ENCODE measurements around the gene KCNK6. TPM values are rescaled to one million over a fixed set of nuclear protein-coding genes. Genes with fewer than 3 reads are reported as not detected.

KCNK6 gene
- total and polyA plus RNA-seq, 2 donors (not counting 1 experiment from before 2014, with no cell fraction given): 3.4 to 3.7 TPM

DNA sequence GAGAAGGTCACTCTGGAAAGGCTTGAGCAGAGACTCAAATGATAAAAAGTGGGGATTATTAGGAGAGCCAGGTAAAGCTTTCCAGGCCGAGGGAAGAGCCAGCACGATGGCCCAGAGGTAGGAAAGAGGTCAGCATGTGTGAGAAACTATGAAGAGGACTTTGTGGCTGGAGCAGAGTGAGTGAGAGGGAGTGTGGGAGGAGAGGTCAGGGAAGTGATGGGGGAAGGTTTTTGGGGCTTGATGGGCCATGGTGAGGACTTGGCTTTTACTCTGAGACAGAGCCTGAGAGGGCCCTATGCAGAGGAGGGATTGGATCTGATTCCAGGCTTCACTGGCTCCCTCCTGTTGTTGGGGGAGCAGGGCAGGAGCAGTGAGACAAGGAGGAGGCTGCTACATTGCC lies 21.3 kb downstream of the KCNK6 start:
- Histone ChIP-seq H3K27ac (ENCODE audit: low read length in 2 of 2) (no peak overlapping the region), H3K79me2 (ENCODE audit: control insufficient read depth, insufficient read depth, low read length) (peaks cover 8% of the 10 kb centered on the region), H3K4me3 (ENCODE audit: control extremely low read depth in 1 of 5, extremely low read depth in 1 of 5, insufficient read depth in 1 of 5, low read depth in 2 of 5, low read length in 4 of 5) (no peak overlapping the region), H3K9me3 (ENCODE audit: control extremely low read depth in 1 of 3, control insufficient read depth in 2 of 3, insufficient read depth in 1 of 3, low read length in 2 of 3) (no peaks in the 10 kb centered on the region), H3K4me2 (replicated peaks; ENCODE audit: low read depth, low read length, poor library complexity, severe bottlenecking) (no peak overlapping the region), H3K4me1 (ENCODE audit: control insufficient read depth in 2 of 2, insufficient read depth in 2 of 2, low read length in 2 of 2) (peaks cover 5 to 7% of the 10 kb centered on the region in 2 donors), H3K9ac (ENCODE audit: low read length) (no peak overlapping the region), H3K27me3 (replicated peaks in 1 of 4; ENCODE audit: control extremely low read depth in 1 of 4, control insufficient read depth in 3 of 4, insufficient read depth in 4 of 4, low read length in 3 of 4) (no peaks in the 10 kb centered on the region), H4K20me1 (ENCODE audit: control insufficient read depth, insufficient read depth, low read length, poor library complexity, severe bottlenecking) (no peaks in the 10 kb centered on the region), H2AFZ (ENCODE audit: insufficient read depth, low read depth, low read length, poor library complexity, severe bottlenecking) (no peak overlapping the region), H3K36me3 (replicated peaks in 1 of 2; ENCODE audit: control extremely low read depth in 1 of 2, control insufficient read depth in 1 of 2, extremely low read depth in 1 of 2, insufficient read depth in 2 of 2, low read length in 1 of 2) (no peaks in the 10 kb centered on the region)
- WGBS (ENCODE audit: insufficient coverage): 100% methylated on average over 2 of the region's 2 CpGs
- no peak overlapping the region for H3K27ac Mint-ChIP-seq
- H3K4me1 Mint-ChIP-seq: peaks cover 13% of the 10 kb centered on the region
- no peak for ATAC-seq (ENCODE audit: low read depth)
- DNase-seq: no peak
- no peak overlapping the region for H3K4me3 Mint-ChIP-seq
- POLR2A ChIA-PET: no interaction called here
- CTCF ChIA-PET: no interaction called here
- no peaks in the 10 kb centered on the region for H3K27me3 Mint-ChIP-seq
- intact Hi-C loops (cut with micrococcal nuclease): no loop called here
- TF ChIP-seq EZH2 (IDR thresholded peaks at IDR 0.05; ENCODE audit: borderline replicate concordance, insufficient read depth, low read depth, low read length, poor library complexity, severe bottlenecking): no peak
- TF ChIP-seq, protein P1, sequence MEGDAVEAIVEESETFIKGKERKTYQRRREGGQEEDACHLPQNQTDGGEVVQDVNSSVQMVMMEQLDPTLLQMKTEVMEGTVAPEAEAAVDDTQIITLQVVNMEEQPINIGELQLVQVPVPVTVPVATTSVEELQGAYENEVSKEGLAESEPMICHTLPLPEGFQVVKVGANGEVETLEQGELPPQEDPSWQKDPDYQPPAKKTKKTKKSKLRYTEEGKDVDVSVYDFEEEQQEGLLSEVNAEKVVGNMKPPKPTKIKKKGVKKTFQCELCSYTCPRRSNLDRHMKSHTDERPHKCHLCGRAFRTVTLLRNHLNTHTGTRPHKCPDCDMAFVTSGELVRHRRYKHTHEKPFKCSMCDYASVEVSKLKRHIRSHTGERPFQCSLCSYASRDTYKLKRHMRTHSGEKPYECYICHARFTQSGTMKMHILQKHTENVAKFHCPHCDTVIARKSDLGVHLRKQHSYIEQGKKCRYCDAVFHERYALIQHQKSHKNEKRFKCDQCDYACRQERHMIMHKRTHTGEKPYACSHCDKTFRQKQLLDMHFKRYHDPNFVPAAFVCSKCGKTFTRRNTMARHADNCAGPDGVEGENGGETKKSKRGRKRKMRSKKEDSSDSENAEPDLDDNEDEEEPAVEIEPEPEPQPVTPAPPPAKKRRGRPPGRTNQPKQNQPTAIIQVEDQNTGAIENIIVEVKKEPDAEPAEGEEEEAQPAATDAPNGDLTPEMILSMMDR (IDR thresholded peaks at IDR 0.05): no peak
- H3K9me3 Mint-ChIP-seq (ENCODE audit: insufficient read depth): no peaks in the 10 kb centered on the region

DNA sequence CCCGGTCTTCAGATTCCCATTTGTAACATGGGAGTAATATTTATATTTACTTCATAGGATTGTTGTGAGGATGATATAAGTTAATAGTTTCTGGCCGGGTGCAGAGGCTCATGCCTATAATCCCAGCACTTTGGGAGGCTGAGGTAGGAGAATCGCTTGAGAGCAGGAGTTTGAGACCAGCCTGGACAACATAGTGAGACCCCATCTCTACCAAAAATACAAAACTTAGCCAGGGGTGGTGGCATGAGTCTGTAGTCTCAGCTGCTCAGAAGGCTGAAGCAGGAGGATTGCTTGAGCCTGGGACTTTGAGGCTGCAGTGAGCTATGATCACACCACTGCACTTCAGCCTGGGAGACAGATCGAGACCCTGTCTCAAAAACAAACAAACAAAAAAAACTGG lies 27.2 kb downstream of the KCNK6 start:
- Histone ChIP-seq H3K4me1 (ENCODE audit: control insufficient read depth in 2 of 2, insufficient read depth in 2 of 2, low read length in 2 of 2) (no peaks in the 10 kb centered on the region), H3K36me3 (replicated peaks in 1 of 2; ENCODE audit: control extremely low read depth in 1 of 2, control insufficient read depth in 1 of 2, extremely low read depth in 1 of 2, insufficient read depth in 2 of 2, low read length in 1 of 2) (no peaks in the 10 kb centered on the region), H3K9ac (ENCODE audit: low read length) (no peak overlapping the region), H3K4me2 (replicated peaks; ENCODE audit: low read depth, low read length, poor library complexity, severe bottlenecking) (no peak overlapping the region), H4K20me1 (ENCODE audit: control insufficient read depth, insufficient read depth, low read length, poor library complexity, severe bottlenecking) (no peaks in the 10 kb centered on the region), H3K4me3 (ENCODE audit: control extremely low read depth in 1 of 5, extremely low read depth in 1 of 5, insufficient read depth in 1 of 5, low read depth in 2 of 5, low read length in 4 of 5) (no peak overlapping the region), H2AFZ (ENCODE audit: insufficient read depth, low read depth, low read length, poor library complexity, severe bottlenecking) (no peak overlapping the region), H3K27ac (ENCODE audit: low read length in 2 of 2) (no peak overlapping the region), H3K27me3 (replicated peaks in 1 of 4; ENCODE audit: control extremely low read depth in 1 of 4, control insufficient read depth in 3 of 4, insufficient read depth in 4 of 4, low read length in 3 of 4) (no peaks in the 10 kb centered on the region), H3K79me2 (ENCODE audit: control insufficient read depth, insufficient read depth, low read length) (peaks cover 2% of the 10 kb centered on the region), H3K9me3 (ENCODE audit: control extremely low read depth in 1 of 3, control insufficient read depth in 2 of 3, insufficient read depth in 1 of 3, low read length in 2 of 3) (no peaks in the 10 kb centered on the region)
- intact Hi-C loops (cut with micrococcal nuclease): no loop called here
- ATAC-seq (ENCODE audit: low read depth) (no peak), DNase-seq (no peak)
- POLR2A ChIA-PET: no interaction called here
- no peak overlapping the region for H3K4me3 Mint-ChIP-seq
- H3K27me3 Mint-ChIP-seq: no peaks in the 10 kb centered on the region
- whole genome bisulfite sequencing (ENCODE audit: insufficient coverage): 86% methylated on average over 1 of the region's 4 CpGs
- no peaks in the 10 kb centered on the region for H3K4me1 Mint-ChIP-seq
- TF ChIP-seq, protein P1 (IDR thresholded peaks at IDR 0.05): no peak
- TF ChIP-seq EZH2 (IDR thresholded peaks at IDR 0.05; ENCODE audit: borderline replicate concordance, insufficient read depth, low read depth, low read length, poor library complexity, severe bottlenecking): no peak
- no peaks in the 10 kb centered on the region for H3K9me3 Mint-ChIP-seq (ENCODE audit: insufficient read depth)
- H3K27ac Mint-ChIP-seq: no peak overlapping the region
- CTCF ChIA-PET: interaction anchor here (0.5 kb wide), 1 partner anchor 103 kb away, joined by 3 read pairs; no protein-coding TSS in a partner anchor
